ENCODE data around the gene BAIAP2L2. TPM values are rescaled to one million over a fixed set of nuclear protein-coding genes. Genes with fewer than 3 reads are reported as not detected.

BAIAP2L2 gene
- total RNA-seq, 1 donor from 2014 or later, result 0.86 TPM

DNA sequence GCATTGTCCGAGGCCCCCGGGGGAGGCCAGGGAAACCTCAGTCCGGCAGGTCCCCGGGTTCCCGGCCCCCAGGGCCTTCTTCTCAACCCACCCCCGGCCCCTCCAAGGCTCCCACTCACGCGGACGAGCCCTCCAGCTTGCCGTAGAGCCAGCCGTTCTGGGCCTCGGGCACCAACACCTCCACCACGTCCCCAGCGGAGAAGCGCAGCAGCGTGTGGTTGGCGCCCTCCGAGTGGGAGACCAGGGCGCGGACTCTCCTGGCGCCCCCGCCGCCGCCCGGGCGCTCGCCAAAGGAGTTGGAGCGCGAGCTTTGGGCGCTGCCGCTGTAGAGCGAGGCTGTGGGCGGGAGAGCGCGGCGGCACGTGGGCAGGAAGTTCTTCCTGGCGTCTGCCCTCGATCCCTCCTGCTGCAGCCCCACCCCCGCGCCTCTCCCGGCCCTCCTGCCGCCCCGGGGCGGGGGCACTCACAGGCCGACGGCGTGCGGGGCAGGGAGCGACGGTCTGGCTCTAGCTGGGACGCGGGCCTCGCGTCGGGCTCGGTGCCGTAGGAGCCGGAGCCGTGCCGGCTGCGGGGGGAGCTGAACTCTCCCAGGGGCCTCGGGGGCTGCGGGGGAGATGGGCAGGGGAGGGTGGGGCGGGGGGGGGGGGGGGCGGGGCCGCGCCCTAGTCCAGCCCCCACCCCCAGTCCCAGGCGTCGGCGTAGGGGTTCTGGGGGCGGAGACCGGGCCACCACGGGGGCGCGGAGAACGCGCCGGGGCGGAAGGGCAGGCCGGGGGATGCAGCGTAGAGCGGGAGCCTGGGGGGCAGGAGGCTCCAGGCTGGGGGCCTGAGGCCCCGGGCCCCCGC is 21.6 kb downstream of the BAIAP2L2 start:
- Mint-ChIP-seq H3K9me3 (no peaks in the 10 kb centered on the region), H3K36me3 (peaks cover 2% of the 10 kb centered on the region), H3K27ac (no peak overlapping the region), H3K27me3 (ENCODE audit: insufficient read depth, low read depth) (peaks cover 4% of the 10 kb centered on the region), H3K4me3 (no peak overlapping the region), H3K4me1 (peaks cover 9% of the 10 kb centered on the region)
- Histone ChIP-seq H3K9ac (no peak overlapping the region), H4K20me1 (ENCODE audit: low read depth) (no peaks in the 10 kb centered on the region), H3K4me2 (peak overlapping the region; percentile 45), H3K4me1 (peaks cover 22% of the 10 kb centered on the region), H2AFZ (replicated peaks) (no peak overlapping the region), H3K36me3 (no peaks in the 10 kb centered on the region), H3K9me3 (ENCODE audit: low read depth) (no peaks in the 10 kb centered on the region), H3K79me2 (ENCODE audit: low read depth) (no peaks in the 10 kb centered on the region), H3K27ac (no peak overlapping the region), H3K4me3 (no peak overlapping the region), H3F3A (ENCODE audit: low read depth) (peaks cover 26% of the 10 kb centered on the region), H3K27me3 (peaks cover 9% of the 10 kb centered on the region)
- TF ChIP-seq EZH2phosphoT487 (IDR thresholded peaks at IDR 0.05) (no peak), EZH2 (IDR thresholded peaks at IDR 0.05) (no peak)
- TF ChIP-seq, protein P1, sequence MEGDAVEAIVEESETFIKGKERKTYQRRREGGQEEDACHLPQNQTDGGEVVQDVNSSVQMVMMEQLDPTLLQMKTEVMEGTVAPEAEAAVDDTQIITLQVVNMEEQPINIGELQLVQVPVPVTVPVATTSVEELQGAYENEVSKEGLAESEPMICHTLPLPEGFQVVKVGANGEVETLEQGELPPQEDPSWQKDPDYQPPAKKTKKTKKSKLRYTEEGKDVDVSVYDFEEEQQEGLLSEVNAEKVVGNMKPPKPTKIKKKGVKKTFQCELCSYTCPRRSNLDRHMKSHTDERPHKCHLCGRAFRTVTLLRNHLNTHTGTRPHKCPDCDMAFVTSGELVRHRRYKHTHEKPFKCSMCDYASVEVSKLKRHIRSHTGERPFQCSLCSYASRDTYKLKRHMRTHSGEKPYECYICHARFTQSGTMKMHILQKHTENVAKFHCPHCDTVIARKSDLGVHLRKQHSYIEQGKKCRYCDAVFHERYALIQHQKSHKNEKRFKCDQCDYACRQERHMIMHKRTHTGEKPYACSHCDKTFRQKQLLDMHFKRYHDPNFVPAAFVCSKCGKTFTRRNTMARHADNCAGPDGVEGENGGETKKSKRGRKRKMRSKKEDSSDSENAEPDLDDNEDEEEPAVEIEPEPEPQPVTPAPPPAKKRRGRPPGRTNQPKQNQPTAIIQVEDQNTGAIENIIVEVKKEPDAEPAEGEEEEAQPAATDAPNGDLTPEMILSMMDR (IDR thresholded peaks at IDR 0.05), result no peak
- DNase-seq (ENCODE audit: low spot score), result no peak

DNA sequence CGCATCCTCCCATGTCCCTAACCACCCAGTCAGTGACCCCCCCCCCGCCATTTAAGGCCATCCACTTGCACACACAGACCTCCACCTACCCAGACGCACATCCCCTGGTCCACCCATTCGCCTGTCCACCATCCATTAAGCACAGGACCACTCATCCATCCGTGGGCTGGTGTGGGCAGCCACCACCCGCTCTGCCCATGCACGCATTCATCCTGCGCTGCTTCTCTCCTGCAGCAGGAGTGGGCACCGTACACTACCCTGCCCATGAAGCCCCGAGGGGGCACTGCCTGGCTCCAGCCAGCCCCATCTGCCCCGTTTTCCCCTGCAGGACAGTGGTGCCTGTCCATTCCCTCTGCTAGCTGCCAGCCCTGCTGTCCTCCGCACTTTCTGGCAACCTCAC is 22.6 kb downstream of the BAIAP2L2 start:
- H3F3A ChIP-seq (ENCODE audit: low read depth), result peaks cover 36% of the 10 kb centered on the region
- H3K27me3 Mint-ChIP-seq (ENCODE audit: insufficient read depth, low read depth), result peaks cover 5% of the 10 kb centered on the region

DNA sequence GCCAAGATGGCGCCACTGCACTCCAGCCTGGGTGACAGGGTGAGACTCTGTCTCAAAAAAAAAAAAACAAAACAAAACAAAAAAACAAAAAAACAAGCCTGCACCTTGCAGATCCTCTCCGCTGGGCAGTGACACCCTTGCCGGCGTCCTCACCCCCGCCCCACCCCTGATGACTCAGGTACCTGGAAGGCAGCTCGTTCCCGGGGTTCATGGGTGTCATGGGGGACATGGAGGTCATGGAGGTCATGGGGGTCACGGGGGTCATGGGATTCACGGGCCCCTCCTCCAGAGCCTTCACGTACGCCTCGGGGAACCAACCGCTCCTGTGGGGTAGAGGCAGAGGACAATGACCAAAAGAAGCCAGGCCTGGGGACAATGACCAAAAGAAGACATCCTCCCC is 23.5 kb downstream of the BAIAP2L2 start:
- Histone ChIP-seq H3K27me3 (peaks cover 20% of the 10 kb centered on the region), H2AFZ (replicated peaks) (no peak overlapping the region), H3K4me1 (peaks cover 40% of the 10 kb centered on the region), H3K27ac (no peak overlapping the region), H3K79me2 (ENCODE audit: low read depth) (no peaks in the 10 kb centered on the region), H3F3A (ENCODE audit: low read depth) (peaks cover 36% of the 10 kb centered on the region), H3K4me3 (no peak overlapping the region), H3K36me3 (no peaks in the 10 kb centered on the region), H3K4me2 (no peak overlapping the region), H3K9me3 (ENCODE audit: low read depth) (no peaks in the 10 kb centered on the region), H3K9ac (no peak overlapping the region), H4K20me1 (ENCODE audit: low read depth) (no peaks in the 10 kb centered on the region)
- TF ChIP-seq EZH2phosphoT487 (IDR thresholded peaks at IDR 0.05) (no peak), EZH2 (IDR thresholded peaks at IDR 0.05) (no peak)
- TF ChIP-seq, protein P1 (IDR thresholded peaks at IDR 0.05), result no peak
- no peak overlapping the region for H3K27ac Mint-ChIP-seq
- DNase-seq (ENCODE audit: low spot score), result no peak
- H3K9me3 Mint-ChIP-seq, result no peaks in the 10 kb centered on the region
- H3K4me3 Mint-ChIP-seq, result no peak overlapping the region
- peaks cover 7% of the 10 kb centered on the region for H3K27me3 Mint-ChIP-seq (ENCODE audit: insufficient read depth, low read depth)
- peaks cover 9% of the 10 kb centered on the region for H3K4me1 Mint-ChIP-seq
- H3K36me3 Mint-ChIP-seq, result no peaks in the 10 kb centered on the region

More for the DNA sequence above, 22.6 kb downstream of the BAIAP2L2 start:
- H3K27ac Mint-ChIP-seq, result peak overlapping the region; percentile 76
- Histone ChIP-seq H2AFZ (replicated peaks) (no peak overlapping the region), H3K9ac (no peak overlapping the region), H4K20me1 (ENCODE audit: low read depth) (no peaks in the 10 kb centered on the region), H3K27me3 (peaks cover 11% of the 10 kb centered on the region), H3K36me3 (no peaks in the 10 kb centered on the region), H3K4me2 (no peak overlapping the region), H3K27ac (no peak overlapping the region), H3K4me1 (peaks cover 32% of the 10 kb centered on the region), H3K9me3 (ENCODE audit: low read depth) (no peaks in the 10 kb centered on the region), H3K4me3 (no peak overlapping the region), H3K79me2 (ENCODE audit: low read depth) (no peaks in the 10 kb centered on the region)
- H3K4me1 Mint-ChIP-seq, result peaks cover 9% of the 10 kb centered on the region
- no peak for TF ChIP-seq EZH2 (IDR thresholded peaks at IDR 0.05)
- TF ChIP-seq, protein P1 (IDR thresholded peaks at IDR 0.05), result no peak
- no peak for TF ChIP-seq EZH2phosphoT487 (IDR thresholded peaks at IDR 0.05)
- no peaks in the 10 kb centered on the region for H3K36me3 Mint-ChIP-seq
- H3K4me3 Mint-ChIP-seq, result no peak overlapping the region
- no peak for DNase-seq (ENCODE audit: low spot score)
- H3K9me3 Mint-ChIP-seq, result no peaks in the 10 kb centered on the region

All from neural progenitor cell (in vitro differentiated cells).